ENCODE data around the gene KIF19. TPM values are rescaled to one million over a fixed set of nuclear protein-coding genes. Genes with fewer than 3 reads are reported as not detected.
A peak's percentile ranks its signal among the peaks of the same experiment; 100 is the strongest.
"Not testable (repeated sequence)": the region's sequence is repeated elsewhere in the genome, so short reads cannot be mapped to it uniquely, and the experiment has no call there.

KIF19 gene
- polyA plus RNA-seq, 2 of the 4 experiments (the other 2 are of a cell fraction): not detected

GRCh38 chr17:74404218-74404617 is 78.2 kb downstream of the KIF19 start:
- FAIRE-seq: no peak
- POLR2A ChIA-PET: no interaction called here

DNA sequence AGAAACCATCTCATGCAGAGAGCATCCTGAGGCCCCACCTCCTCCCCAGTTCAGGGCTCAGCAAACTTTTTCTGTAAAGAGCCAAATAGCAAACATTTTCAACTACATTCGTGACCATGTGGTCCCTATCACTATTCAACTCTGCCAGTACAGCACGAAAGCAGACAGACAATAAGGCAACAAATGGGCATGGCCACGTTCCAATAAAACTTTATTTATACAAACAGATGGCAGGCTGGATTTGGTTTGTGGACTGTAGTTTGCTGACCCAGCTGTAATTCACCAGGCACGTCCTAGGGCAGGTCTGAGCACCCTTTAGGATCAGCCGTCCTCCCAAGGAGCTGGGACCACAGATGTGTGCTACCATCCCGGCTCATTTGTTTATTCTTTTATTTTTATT is 78.8 kb downstream of the KIF19 start:
- no peak overlapping the region for H3K4me3 ChIP-seq
- ATAC-seq (no peak), DNase-seq (ENCODE audit: low read depth in 1 of 2, low spot score in 1 of 2) (no peak), FAIRE-seq (no peak)
- ChIA-PET POLR2A (no interaction called here), CTCF (interaction anchor here (0.6 to 15.2 kb wide), 6 partner anchors 11 to 213 kb away, joined by 3 to 138 read pairs (median 10); no protein-coding TSS in a partner anchor)
- TF ChIP-seq NPAS2 (CRISPR knock-in tag; IDR thresholded peaks at IDR 0.05; ENCODE audit: borderline replicate concordance) (no peak), NFE2L2 (conservative IDR thresholded peaks at IDR 0.05; ENCODE audit: low read length) (no peak), KDM5A (IDR thresholded peaks at IDR 0.05) (no peak), RARB (CRISPR knock-in tag; IDR thresholded peaks at IDR 0.05) (no peak), NR3C1 (IDR thresholded peaks at IDR 0.05) (no peak), MAFK (IDR thresholded peaks at IDR 0.05; ENCODE audit: partially characterized antibody) (peak; percentile 48)
- TF ChIP-seq, protein P1, sequence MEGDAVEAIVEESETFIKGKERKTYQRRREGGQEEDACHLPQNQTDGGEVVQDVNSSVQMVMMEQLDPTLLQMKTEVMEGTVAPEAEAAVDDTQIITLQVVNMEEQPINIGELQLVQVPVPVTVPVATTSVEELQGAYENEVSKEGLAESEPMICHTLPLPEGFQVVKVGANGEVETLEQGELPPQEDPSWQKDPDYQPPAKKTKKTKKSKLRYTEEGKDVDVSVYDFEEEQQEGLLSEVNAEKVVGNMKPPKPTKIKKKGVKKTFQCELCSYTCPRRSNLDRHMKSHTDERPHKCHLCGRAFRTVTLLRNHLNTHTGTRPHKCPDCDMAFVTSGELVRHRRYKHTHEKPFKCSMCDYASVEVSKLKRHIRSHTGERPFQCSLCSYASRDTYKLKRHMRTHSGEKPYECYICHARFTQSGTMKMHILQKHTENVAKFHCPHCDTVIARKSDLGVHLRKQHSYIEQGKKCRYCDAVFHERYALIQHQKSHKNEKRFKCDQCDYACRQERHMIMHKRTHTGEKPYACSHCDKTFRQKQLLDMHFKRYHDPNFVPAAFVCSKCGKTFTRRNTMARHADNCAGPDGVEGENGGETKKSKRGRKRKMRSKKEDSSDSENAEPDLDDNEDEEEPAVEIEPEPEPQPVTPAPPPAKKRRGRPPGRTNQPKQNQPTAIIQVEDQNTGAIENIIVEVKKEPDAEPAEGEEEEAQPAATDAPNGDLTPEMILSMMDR (IDR thresholded peaks at IDR 0.05): no peak
- H3K4me1 ChIP-seq: peaks cover 15% of the 10 kb centered on the region
- H3K27ac ChIP-seq: no peak overlapping the region
- H3K9me3 ChIP-seq: no peaks in the 10 kb centered on the region
- H3K4me2 ChIP-seq: no peak overlapping the region
- WGBS (ENCODE audit: missing lambda C conversion rate): 63% methylated on average over 6 of the region's 6 CpGs

More at GRCh38 chr17:74404218-74404617, 78.2 kb downstream of the KIF19 start:
- Histone ChIP-seq H3K27ac (0 out of 6 replicates have a peak overlapping the region, but pooled peaks of 1 of the 2 experiments have one; percentile 13), H3K4me1 (peaks cover 12% of the 10 kb centered on the region), H3K4me3 (no peak overlapping the region), H3K9me3 (no peaks in the 10 kb centered on the region), H3K4me2 (no peak overlapping the region)
- WGBS (ENCODE audit: missing lambda C conversion rate): 70% methylated on average over 7 of the region's 7 CpGs
- no peak for ATAC-seq
- DNase-seq (ENCODE audit: low read depth in 1 of 2, low spot score in 1 of 2): no peak
- CTCF ChIA-PET: interaction anchor here (1.3 to 15.2 kb wide), 4 partner anchors 12 to 198 kb away, joined by 3 to 138 read pairs (median 8); no protein-coding TSS in a partner anchor
- TF ChIP-seq RNF2 (IDR thresholded peaks at IDR 0.05; ENCODE audit: borderline replicate concordance, low read depth) (no peak), KDM5A (IDR thresholded peaks at IDR 0.05) (no peak), HMGXB4 (CRISPR knock-in tag; IDR thresholded peaks at IDR 0.05; ENCODE audit: borderline replicate concordance) (no peak), HDAC2 (IDR thresholded peaks at IDR 0.05) (no peak), ELK1 (IDR thresholded peaks at IDR 0.05; ENCODE audit: low read depth, low read length) (no peak), MYC (IDR thresholded peaks at IDR 0.05; ENCODE audit: borderline replicate concordance, low read length) (no peak), BCL3 (IDR thresholded peaks at IDR 0.05) (no peak), MAFK (IDR thresholded peaks at IDR 0.05; ENCODE audit: partially characterized antibody) (no peak), KDM1A (IDR thresholded peaks at IDR 0.05; ENCODE audit: low read depth) (no peak), EP300 (IDR thresholded peaks at IDR 0.05) (no peak), FOSL2 (IDR thresholded peaks at IDR 0.05) (no peak), FOSL2 (CRISPR knock-in tag; IDR thresholded peaks at IDR 0.05) (no peak), EHF (CRISPR knock-in tag; IDR thresholded peaks at IDR 0.05) (no peak), TP53 (CRISPR knock-in tag; IDR thresholded peaks at IDR 0.05) (no peak), EHMT2 (IDR thresholded peaks at IDR 0.05; ENCODE audit: low read depth) (no peak), POLR2AphosphoS2 (conservative IDR thresholded peaks at IDR 0.05; ENCODE audit: low read length) (no peak), RAD21 (conservative IDR thresholded peaks at IDR 0.05 in 1 of 2, IDR thresholded peaks at IDR 0.05 in 1 of 2) (no peak), RARB (CRISPR knock-in tag; IDR thresholded peaks at IDR 0.05) (no peak)
- TF ChIP-seq, protein P2, sequence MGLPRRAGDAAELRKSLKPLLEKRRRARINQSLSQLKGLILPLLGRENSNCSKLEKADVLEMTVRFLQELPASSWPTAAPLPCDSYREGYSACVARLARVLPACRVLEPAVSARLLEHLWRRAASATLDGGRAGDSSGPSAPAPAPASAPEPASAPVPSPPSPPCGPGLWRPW (IDR thresholded peaks at IDR 0.05): no peak
- TF ChIP-seq, protein P3, sequence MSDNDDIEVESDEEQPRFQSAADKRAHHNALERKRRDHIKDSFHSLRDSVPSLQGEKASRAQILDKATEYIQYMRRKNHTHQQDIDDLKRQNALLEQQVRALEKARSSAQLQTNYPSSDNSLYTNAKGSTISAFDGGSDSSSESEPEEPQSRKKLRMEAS (IDR thresholded peaks at IDR 0.05): no peak
- TF ChIP-seq, protein P1 (IDR thresholded peaks at IDR 0.05): no peak

- POLR2A ChIA-PET; ATAC-seq; H3K27ac ChIP-seq; FAIRE-seq; H3K9me3 ChIP-seq; H3K4me3 ChIP-seq; DNase-seq (ENCODE audit: low read depth in 1 of 2, low spot score in 1 of 2); H3K4me2 ChIP-seq: not testable (repeated sequence)
- WGBS (ENCODE audit: missing lambda C conversion rate): 89% methylated on average over 5 of the region's 5 CpGs
- peaks cover 15% of the 10 kb centered on the region for H3K4me1 ChIP-seq
- CTCF ChIA-PET: interaction anchor here (0.6 to 15.2 kb wide), 5 partner anchors 12 to 213 kb away, joined by 3 to 138 read pairs (median 8); no protein-coding TSS in a partner anchor
These were observed 79.3 kb downstream of the KIF19 start for GRCh38 chr17:74405311-74405710.

All from A549 (cell line).